ENCODE measurements around the gene RPL13A.
A peak's percentile ranks its signal among the peaks of the same experiment; 100 is the strongest.

RPL13A gene

DNA sequence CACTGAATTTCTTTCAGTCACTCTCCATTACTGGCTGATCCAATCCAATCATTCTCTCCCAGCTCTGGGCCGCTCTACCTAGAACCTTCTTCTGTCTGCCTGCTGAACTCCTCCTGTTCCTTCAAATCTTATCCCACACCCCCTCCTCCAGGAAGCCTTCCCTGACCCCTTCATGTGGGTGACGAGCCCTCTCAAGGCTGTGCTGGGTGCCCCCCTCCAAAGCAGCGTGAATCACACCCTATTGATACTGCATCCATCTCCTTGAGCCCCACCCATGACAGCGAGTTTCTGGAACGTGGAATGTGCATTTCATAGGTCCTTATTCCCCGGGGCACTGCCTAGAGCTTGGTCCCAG, 39.0 kb upstream of the RPL13A start:
- TF ChIP-seq, protein P1, sequence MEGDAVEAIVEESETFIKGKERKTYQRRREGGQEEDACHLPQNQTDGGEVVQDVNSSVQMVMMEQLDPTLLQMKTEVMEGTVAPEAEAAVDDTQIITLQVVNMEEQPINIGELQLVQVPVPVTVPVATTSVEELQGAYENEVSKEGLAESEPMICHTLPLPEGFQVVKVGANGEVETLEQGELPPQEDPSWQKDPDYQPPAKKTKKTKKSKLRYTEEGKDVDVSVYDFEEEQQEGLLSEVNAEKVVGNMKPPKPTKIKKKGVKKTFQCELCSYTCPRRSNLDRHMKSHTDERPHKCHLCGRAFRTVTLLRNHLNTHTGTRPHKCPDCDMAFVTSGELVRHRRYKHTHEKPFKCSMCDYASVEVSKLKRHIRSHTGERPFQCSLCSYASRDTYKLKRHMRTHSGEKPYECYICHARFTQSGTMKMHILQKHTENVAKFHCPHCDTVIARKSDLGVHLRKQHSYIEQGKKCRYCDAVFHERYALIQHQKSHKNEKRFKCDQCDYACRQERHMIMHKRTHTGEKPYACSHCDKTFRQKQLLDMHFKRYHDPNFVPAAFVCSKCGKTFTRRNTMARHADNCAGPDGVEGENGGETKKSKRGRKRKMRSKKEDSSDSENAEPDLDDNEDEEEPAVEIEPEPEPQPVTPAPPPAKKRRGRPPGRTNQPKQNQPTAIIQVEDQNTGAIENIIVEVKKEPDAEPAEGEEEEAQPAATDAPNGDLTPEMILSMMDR (IDR thresholded peaks at IDR 0.05; ENCODE audit: low read depth, low read length): no peak

DNA sequence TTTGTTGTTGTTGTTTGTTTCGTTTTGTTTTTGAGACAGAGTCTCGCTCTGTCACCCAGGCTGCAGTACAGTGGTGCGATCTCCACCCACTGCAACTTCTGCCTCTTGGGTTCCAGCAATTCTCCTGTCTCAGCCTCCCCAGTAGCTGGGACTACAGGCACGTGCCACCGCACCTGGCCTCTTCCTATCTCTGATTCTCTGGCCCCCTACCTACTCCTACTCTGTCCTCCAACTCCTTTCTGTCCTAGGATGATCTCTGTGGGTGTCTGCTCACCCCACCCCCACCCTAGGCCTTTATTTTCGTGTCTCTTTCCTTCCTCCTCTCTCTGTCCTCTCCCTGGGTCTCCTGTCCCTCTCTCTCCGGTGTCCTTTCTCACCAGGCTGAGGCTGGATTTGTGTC, 37.0 kb upstream of the RPL13A start:
- TF ChIP-seq, protein P1 (IDR thresholded peaks at IDR 0.05; ENCODE audit: low read depth, low read length): no peak
- no peak for DNase-seq (ENCODE audit: low read depth in 2 of 2)
- peak overlapping the region in 1 of 2 donors; percentile 90 for H3K4me3 ChIP-seq (replicated peaks in 1 of 2; ENCODE audit: low read depth in 2 of 2, low read length in 2 of 2)

More for the DNA sequence above, 39.0 kb upstream of the RPL13A start:
- H3K4me3 ChIP-seq (replicated peaks in 1 of 2; ENCODE audit: low read depth in 2 of 2, low read length in 2 of 2): no peak overlapping the region
- no peak for DNase-seq (ENCODE audit: low read depth in 2 of 2)

DNA sequence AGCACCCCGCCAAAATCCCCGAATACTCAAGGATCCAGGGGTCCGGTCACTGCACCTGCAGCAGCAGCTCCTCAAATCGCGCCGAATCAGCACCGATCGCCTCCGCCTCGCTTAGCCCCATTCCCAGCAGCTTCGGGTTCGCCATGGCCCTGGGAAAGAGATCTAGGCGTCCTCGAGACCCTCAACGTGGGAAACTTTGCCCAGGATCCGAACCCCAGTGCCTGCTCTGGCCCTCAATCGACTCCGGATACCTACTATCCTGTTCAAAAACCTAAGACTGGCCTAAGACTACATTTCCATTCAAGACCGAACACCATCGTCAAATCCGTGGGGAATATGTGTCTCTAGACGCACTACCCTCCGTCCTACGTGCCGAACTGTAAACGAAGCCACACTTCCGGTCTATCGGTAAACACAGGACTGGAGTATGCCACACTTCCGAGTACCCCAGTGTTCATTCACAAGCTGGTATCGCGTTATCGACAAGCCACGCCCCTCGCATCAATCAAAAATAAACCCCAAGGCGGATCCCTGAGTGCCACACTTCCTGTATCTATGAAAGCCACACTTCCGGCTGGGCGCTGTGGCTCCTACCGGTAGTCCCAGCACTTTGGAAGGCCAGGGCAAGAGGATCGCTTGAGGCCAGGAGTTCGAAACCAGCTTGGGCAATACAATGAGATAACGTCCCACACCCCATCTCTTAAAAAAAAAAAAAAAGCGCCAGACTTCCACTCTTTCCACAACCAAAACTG, 35.8 kb upstream of the RPL13A start, which contains the start of gene PIH1D1:
Gene PIH1D1 (minus strand): TSS at position 385 of the 752 bp plus-strand sequence. CDS start 240 bp downstream, at position 145.
- peak; percentile 99 to 100 for DNase-seq (ENCODE audit: low read depth in 2 of 2)
- TF ChIP-seq, protein P1 (IDR thresholded peaks at IDR 0.05; ENCODE audit: low read depth, low read length): peak; percentile 38
- peak within 1 kb of the TSS; percentile 76 to 90 for H3K4me3 ChIP-seq (replicated peaks in 1 of 2; ENCODE audit: low read depth in 2 of 2, low read length in 2 of 2)

DNA sequence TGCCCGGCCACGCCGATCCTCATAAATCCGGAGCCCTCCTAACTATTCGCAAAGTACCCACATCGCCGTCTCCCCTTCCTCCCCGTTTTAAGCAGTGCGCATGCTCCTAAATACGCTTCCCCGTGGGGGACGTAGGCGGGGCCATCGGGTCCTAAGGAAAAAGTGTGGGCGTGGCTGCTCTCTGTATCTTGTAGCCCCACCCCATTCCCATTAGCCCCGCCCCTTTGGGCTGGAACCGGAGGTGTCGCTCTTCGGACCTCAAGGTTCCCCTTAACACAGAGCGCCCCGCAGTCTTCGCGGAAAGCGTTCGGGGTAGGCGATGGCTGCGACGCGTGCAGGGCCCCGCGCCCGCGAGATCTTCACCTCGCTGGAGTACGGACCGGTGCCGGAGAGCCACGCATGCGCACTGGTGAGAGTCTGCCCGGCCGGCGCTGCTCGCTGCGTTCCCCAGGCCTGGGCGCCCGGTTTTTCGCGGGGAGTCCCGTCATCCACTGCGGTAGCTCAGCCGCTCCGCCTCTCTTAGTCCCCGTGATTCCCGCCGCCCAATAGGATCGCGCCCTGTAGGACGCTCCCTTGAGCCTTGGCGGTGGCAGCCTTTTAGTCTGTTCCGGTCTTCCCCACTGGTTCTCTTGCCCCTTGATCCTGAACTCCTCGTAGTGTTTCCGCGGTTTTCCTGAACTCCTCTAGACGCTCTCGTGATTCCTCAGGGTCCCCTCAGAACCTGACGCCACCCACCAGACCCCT, 34.2 kb upstream of the RPL13A start, which contains the start of gene ALDH16A1:
Gene ALDH16A1 (plus strand): TSS at position 213 of the 744 bp plus-strand sequence. CDS start 107 bp downstream, at position 320.
- peak within 1 kb of the TSS; percentile 68 to 80 for H3K4me3 ChIP-seq (replicated peaks in 1 of 2; ENCODE audit: low read depth in 2 of 2, low read length in 2 of 2)
- peak; percentile 99 for DNase-seq (ENCODE audit: low read depth in 2 of 2)
- TF ChIP-seq, protein P1 (IDR thresholded peaks at IDR 0.05; ENCODE audit: low read depth, low read length): no peak

DNA sequence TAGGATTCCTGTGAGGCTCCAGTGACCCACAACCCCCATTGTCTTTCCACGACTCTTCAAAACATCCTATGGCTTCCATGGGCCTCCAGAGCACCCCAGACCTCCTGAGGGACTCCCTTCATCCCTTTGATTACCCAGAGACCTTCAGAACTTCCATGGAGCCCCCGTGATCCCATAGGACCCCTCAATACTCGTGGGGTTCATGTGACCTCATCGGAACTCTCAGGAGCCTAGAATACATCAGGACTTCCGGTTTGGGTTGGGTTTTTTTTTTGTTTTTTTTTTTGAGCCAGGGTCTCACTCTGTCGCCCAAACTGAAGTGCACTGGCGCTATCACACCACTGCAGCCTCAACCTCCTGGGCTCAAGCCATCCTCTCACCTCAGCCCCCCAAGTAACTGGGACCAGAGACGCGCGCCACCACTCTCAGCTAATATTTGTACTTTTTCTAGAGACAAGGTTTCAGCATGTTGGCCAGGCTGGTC, 33.6 kb upstream of the RPL13A start:
- peak overlapping the region; percentile 68 to 80 for H3K4me3 ChIP-seq (replicated peaks in 1 of 2; ENCODE audit: low read depth in 2 of 2, low read length in 2 of 2)
- no peak for DNase-seq (ENCODE audit: low read depth in 2 of 2)
- TF ChIP-seq, protein P1 (IDR thresholded peaks at IDR 0.05; ENCODE audit: low read depth, low read length): no peak

DNA sequence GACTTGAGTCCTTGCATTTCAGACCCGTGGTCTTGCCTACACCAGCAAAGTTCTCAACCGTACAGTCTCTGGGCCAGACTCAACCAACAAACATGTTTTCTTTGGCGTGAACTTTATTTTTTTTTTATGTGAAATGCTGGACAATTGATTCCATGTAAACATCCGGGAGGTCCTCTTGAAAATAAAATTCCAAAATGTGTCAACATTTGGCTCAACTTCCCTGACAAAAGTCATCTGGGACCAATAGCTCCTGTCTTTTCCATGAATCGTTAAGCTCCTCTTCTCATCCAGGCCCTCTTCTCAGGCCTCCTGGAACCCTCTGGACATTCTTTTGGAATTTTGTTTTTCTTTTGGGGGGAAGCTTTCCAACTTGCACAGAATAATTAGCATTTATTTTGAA, 31.6 kb upstream of the RPL13A start:
- H3K4me3 ChIP-seq (replicated peaks in 1 of 2; ENCODE audit: low read depth in 2 of 2, low read length in 2 of 2): no peak overlapping the region
- TF ChIP-seq, protein P1 (IDR thresholded peaks at IDR 0.05; ENCODE audit: low read depth, low read length): no peak
- peak; percentile 30 to 83 for DNase-seq (ENCODE audit: low read depth in 2 of 2)
